ENCODE data around the gene GABRA1. TPM values are rescaled to one million over a fixed set of nuclear protein-coding genes. Genes with fewer than 3 reads are reported as not detected.

GABRA1 gene
- total RNA-seq, 1 experiment from 2014 or later: not detected

DNA sequence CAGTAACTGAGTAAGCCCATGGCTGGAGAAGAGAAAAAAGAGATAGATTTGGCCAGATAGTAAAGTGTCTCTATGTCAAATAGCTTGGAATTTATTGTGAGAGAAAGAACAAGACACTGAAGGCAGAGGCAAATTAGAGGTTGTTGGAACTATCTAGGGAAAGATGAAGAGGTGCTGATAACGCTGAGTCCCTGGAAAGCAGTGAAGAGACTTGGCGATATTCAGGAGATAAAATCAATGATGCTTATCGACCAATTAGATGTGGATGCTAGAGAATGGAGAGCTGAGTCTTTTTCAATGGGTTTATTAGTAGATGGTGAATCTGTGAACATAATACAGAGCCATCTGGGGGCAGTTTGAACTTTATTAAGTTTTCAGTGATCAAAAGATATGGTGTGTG is 48.6 kb upstream of the GABRA1 start:
- H4K91ac ChIP-seq (ENCODE audit: insufficient read length, low read depth, low read length): no peak overlapping the region
- H3K27me3 ChIP-seq (ENCODE audit: insufficient read depth, low read length): no peaks in the 10 kb centered on the region
- H4K5ac ChIP-seq (ENCODE audit: insufficient read length, low read depth, low read length): no peak overlapping the region
- no peak overlapping the region for H2AFZ ChIP-seq (ENCODE audit: low read length)
- H3K9ac ChIP-seq (ENCODE audit: extremely low read depth, insufficient read length, low read length): no peak overlapping the region
- no peaks in the 10 kb centered on the region for H3K4me1 ChIP-seq (ENCODE audit: insufficient read depth, low read length)
- H3K18ac ChIP-seq (ENCODE audit: insufficient read length, low read depth, low read length): no peak overlapping the region
- no peaks in the 10 kb centered on the region for H3K9me3 ChIP-seq (ENCODE audit: control insufficient read depth, low read depth, low read length)
- no peak overlapping the region for H2BK20ac ChIP-seq (ENCODE audit: low read depth, low read length, poor library complexity, severe bottlenecking)
- TF ChIP-seq, protein P1, sequence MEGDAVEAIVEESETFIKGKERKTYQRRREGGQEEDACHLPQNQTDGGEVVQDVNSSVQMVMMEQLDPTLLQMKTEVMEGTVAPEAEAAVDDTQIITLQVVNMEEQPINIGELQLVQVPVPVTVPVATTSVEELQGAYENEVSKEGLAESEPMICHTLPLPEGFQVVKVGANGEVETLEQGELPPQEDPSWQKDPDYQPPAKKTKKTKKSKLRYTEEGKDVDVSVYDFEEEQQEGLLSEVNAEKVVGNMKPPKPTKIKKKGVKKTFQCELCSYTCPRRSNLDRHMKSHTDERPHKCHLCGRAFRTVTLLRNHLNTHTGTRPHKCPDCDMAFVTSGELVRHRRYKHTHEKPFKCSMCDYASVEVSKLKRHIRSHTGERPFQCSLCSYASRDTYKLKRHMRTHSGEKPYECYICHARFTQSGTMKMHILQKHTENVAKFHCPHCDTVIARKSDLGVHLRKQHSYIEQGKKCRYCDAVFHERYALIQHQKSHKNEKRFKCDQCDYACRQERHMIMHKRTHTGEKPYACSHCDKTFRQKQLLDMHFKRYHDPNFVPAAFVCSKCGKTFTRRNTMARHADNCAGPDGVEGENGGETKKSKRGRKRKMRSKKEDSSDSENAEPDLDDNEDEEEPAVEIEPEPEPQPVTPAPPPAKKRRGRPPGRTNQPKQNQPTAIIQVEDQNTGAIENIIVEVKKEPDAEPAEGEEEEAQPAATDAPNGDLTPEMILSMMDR (conservative IDR thresholded peaks at IDR 0.05): no peak
- no peak overlapping the region for H3K4me2 ChIP-seq (ENCODE audit: insufficient read depth, insufficient read length, low read length)
- no peak for DNase-seq
- Mint-ChIP-seq H3K4me3 (no peak overlapping the region), H3K9me3 (no peaks in the 10 kb centered on the region), H3K27ac (no peak overlapping the region), H3K36me3 (ENCODE audit: insufficient read depth in 1 of 3, low read depth in 3 of 3) (no peaks in the 10 kb centered on the region), H3K27me3 (ENCODE audit: low read depth) (peaks cover 1% of the 10 kb centered on the region; the same call in 1 of the 2 replicates), H3K4me1 (no peaks in the 10 kb centered on the region; a peak in 1 of 4 replicates)
- no peaks in the 10 kb centered on the region for H3K79me2 ChIP-seq (ENCODE audit: insufficient read depth, low read length)
- H2BK12ac ChIP-seq (ENCODE audit: insufficient read length, low read depth, low read length): no peak overlapping the region
- H3K27ac ChIP-seq (ENCODE audit: insufficient read length, low read depth, low read length): no peak overlapping the region
- no peak overlapping the region for H3K23ac ChIP-seq (ENCODE audit: insufficient read length, low read depth, low read length)
- no peak overlapping the region for H3K14ac ChIP-seq (ENCODE audit: insufficient read depth, low read length)
- no peak overlapping the region for H2AK5ac ChIP-seq (ENCODE audit: insufficient read length, low read length)
- no CpG with 5 or more reads among the region's 3 CpGs for WGBS (ENCODE audit: extremely low coverage, insufficient read length, low lambda C conversion rate)
- no peaks in the 10 kb centered on the region for H3K23me2 ChIP-seq (ENCODE audit: insufficient read length, low read depth, low read length, poor library complexity, severe bottlenecking)
- H4K20me1 ChIP-seq (ENCODE audit: control insufficient read depth, insufficient read depth, insufficient read length): no peaks in the 10 kb centered on the region
- no peak overlapping the region for H2BK15ac ChIP-seq (ENCODE audit: low read depth, low read length)
- H2BK120ac ChIP-seq (ENCODE audit: low read depth, low read length, poor library complexity, severe bottlenecking): no peak overlapping the region
- no peak overlapping the region for H3K4ac ChIP-seq (ENCODE audit: low read depth, low read length)
- H3K79me1 ChIP-seq (ENCODE audit: insufficient read depth, low read depth, low read length, poor library complexity, severe bottlenecking): no peaks in the 10 kb centered on the region
- no peak overlapping the region for H3K56ac ChIP-seq (ENCODE audit: insufficient read length, low read depth, low read length)
- H2BK5ac ChIP-seq (ENCODE audit: insufficient read length, low read length): no peak overlapping the region
- H3T11ph ChIP-seq (ENCODE audit: low read length): no peak overlapping the region
- H4K8ac ChIP-seq (replicated peaks; ENCODE audit: insufficient read length, low read depth, low read length): no peak overlapping the region
